Lung (tissue), 12 donors: ENCODE data around the gene PLCD3. TPM values are rescaled to one million over a fixed set of nuclear protein-coding genes. Genes with fewer than 3 reads are reported as not detected.
A peak's percentile ranks its signal among the peaks of the same experiment; 100 is the strongest.

ENCODE experiments used
- ATAC-seq: fragments of 200-7000 bp; cut with Tn5 transposase; one replicate; pipeline ENCODE4 v1.9.1; 2020; ENCODE audit warnings: moderate number of reproducible peaks; ENCODE audit not compliant: insufficient read depth, low FRiP score
- DNase-seq, 3 donors: peaks; one replicate each; pipeline ENCODE4 v3.0.0-alpha.2; 2013 to 2017
- H3K27ac ChIP-seq, 2 donors: one replicate each; pipeline ENCODE4 v1.5.1; 2013; ENCODE audit warnings: mild to moderate bottlenecking in 2 of 2, moderate library complexity in 2 of 2, control low read depth in 1 of 2, inconsistent platforms in 1 of 2, low read depth in 1 of 2, low read length in 1 of 2
- H3K27me3 ChIP-seq, 3 donors: one replicate each; pipeline ENCODE4 v1.5.1; 2013; ENCODE audit warnings: low read length in 2 of 3; ENCODE audit not compliant: control insufficient read depth in 3 of 3, insufficient read depth in 3 of 3
- H3K36me3 ChIP-seq, 4 donors: one replicate each; pipeline ENCODE4 v1.5.1; 2013; ENCODE audit warnings: low read length in 4 of 4, mild to moderate bottlenecking in 1 of 4, moderate library complexity in 1 of 4; ENCODE audit not compliant: control insufficient read depth in 4 of 4, insufficient read depth in 4 of 4
- H3K4me1 ChIP-seq, 5 donors: one replicate each; pipeline ENCODE4 v1.5.1; 2013; ENCODE audit warnings: low read length in 5 of 5, mild to moderate bottlenecking in 2 of 5, moderate library complexity in 1 of 5; ENCODE audit not compliant: control insufficient read depth in 5 of 5, insufficient read depth in 5 of 5
- H3K4me3 ChIP-seq: one replicate; pipeline ENCODE4 v1.5.1; 2013; ENCODE audit warnings: mild to moderate bottlenecking, control low read depth, moderate library complexity
- H3K9ac ChIP-seq, 2 donors: one replicate each; pipeline ENCODE4 v1.5.1; 2013; ENCODE audit warnings: low read length in 2 of 2, control low read depth in 1 of 2; ENCODE audit not compliant: insufficient read depth in 1 of 2
- H3K9me3 ChIP-seq, 4 donors: one replicate each; pipeline ENCODE4 v1.5.1; 2013; ENCODE audit warnings: low read length in 3 of 4, mild to moderate bottlenecking in 1 of 4, moderate library complexity in 1 of 4; ENCODE audit not compliant: control insufficient read depth in 4 of 4, insufficient read depth in 3 of 4
- WGBS, 2 donors: extraction: QIAGEN DNeasy Blood & Tissue Kit; methylation state at CpG; one replicate each; pipeline ENCODE4 v1.1.7; 2013; 5-methylcytosine and 5-hydroxymethylcytosine counted together
- polyA plus RNA-seq, 2 donors: library from polyadenylated mRNA; stranded (reverse); fragments of 200-250 nt; gene quantifications; one replicate each; pipeline ENCODE4 v1.2.1, GENCODE V29; 2013
- total RNA-seq, 2 donors: library from RNA; depleted of rRNA in 1 of 2; stranded (reverse); fragments of >200 nt in 1 of 2; gene quantifications; one replicate each; pipeline ENCODE4 v1.2.1, GENCODE V29; 2014 to 2021
- TF ChIP-seq, protein P1 (sequence below): IDR thresholded peaks from 2 replicates; pipeline ENCODE4 v1.5.1; 2012; ENCODE audit warnings: mild to moderate bottlenecking; ENCODE audit errors: control extremely low read depth, extremely low read depth
- donor health status: control.
- donor health status: control.
- donor health status: Bipolar disorder and iron deficiency.
- donor health status: healthy.
- donor health status: DM: yes; HTN: yes; CAD: no.

PLCD3 gene
- total and polyA plus RNA-seq, 4 donors = 3.6 to 43.3 (median 18.9) TPM

DNA sequence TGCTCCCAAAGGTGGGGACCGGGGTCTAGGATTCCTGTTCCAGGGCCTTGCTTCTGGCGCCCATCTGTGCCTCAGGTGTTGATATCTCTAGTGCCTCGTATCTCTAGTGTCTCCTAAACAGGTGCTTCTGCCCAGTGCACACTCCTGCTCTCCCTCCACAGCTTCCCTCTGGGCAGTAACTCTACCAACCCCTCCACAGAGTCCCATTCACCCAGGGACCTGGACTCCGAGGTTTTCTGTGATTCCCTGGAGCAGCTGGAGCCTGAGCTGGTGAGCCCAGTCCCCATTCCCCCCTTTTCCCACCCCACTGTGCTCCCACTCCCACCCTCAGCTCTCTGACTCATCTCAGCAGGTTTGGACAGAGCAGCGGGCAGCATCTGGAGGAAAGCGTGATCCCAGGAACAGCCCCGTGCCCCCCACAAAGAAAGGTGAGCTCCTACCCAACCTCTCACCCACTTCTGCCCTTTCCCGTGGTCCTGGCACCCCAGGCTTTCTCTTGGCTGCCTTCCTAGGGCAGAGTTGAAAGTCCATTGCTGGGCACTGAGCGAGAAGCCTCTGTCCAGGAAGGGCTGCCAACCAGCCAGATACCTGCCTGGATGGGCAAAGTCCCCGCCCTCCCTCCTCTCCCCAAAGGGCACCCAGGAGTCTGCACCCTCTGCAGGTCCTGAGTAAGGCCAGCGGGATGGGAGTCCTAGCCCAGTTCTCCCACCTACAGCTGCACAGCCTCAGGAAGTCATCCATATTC is 5.4 kb upstream of the PLCD3 start:
- WGBS, 2 donors = 93 to 97% methylated on average over 11 of the region's 11 CpGs
- H3K9ac ChIP-seq = no peak overlapping the region
- ATAC-seq = no peak
- peaks cover 0 to 18% (median 0%) of the 10 kb centered on the region in 5 donors for H3K4me1 ChIP-seq
- DNase-seq = no peak
- H3K36me3 ChIP-seq = peaks cover 0 to 11% (median 0%) of the 10 kb centered on the region in 4 donors
- TF ChIP-seq, protein P1, sequence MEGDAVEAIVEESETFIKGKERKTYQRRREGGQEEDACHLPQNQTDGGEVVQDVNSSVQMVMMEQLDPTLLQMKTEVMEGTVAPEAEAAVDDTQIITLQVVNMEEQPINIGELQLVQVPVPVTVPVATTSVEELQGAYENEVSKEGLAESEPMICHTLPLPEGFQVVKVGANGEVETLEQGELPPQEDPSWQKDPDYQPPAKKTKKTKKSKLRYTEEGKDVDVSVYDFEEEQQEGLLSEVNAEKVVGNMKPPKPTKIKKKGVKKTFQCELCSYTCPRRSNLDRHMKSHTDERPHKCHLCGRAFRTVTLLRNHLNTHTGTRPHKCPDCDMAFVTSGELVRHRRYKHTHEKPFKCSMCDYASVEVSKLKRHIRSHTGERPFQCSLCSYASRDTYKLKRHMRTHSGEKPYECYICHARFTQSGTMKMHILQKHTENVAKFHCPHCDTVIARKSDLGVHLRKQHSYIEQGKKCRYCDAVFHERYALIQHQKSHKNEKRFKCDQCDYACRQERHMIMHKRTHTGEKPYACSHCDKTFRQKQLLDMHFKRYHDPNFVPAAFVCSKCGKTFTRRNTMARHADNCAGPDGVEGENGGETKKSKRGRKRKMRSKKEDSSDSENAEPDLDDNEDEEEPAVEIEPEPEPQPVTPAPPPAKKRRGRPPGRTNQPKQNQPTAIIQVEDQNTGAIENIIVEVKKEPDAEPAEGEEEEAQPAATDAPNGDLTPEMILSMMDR = no peak
- no peak overlapping the region for H3K4me3 ChIP-seq
- H3K9me3 ChIP-seq = no peaks in the 10 kb centered on the region
- H3K27ac ChIP-seq = no peak overlapping the region
- H3K27me3 ChIP-seq = no peaks in the 10 kb centered on the region

DNA sequence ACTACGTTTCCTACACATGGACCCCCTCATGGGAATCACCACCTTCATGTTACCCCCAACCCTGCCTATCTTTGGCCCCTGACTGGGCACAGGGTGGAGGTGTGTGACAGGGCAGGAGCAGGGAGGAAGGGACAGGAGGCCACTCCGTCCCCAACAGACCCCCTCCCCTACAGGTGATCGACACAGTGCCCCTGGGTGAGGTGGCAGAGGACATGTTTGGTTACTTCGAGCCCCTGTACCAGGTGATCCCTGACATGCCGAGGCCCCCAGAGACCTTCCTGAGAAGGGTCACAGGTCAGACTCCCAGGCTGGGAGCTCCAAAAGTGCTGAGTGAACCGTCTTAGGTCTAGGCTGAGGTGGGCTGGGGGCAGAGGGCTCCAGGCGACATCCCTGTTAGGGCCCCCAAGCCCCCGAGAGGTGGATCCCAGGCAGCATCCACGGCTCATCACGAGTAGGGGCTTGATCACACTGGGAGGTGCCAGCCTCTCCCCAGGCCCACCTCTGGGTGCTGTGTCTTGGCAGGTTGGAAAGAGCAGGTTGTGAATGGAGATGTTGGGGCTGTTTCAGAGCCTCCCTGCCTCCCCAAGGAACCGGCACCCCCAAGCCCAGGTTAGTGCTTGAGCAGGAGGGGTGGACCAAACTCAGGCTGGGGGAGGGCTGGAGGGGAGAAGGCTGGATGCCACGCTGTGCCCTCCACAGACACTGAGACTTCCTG is 4.7 kb upstream of the PLCD3 start:
- H3K36me3 ChIP-seq = peaks cover 0 to 11% (median 0%) of the 10 kb centered on the region in 4 donors
- DNase-seq (no peak), ATAC-seq (no peak)
- 91 to 98% methylated on average over 12 of the region's 12 CpGs for WGBS, 2 donors
- H3K27ac ChIP-seq = no peak overlapping the region
- H3K9me3 ChIP-seq = no peaks in the 10 kb centered on the region
- H3K4me1 ChIP-seq = peaks cover 0 to 20% (median 0%) of the 10 kb centered on the region in 5 donors
- H3K9ac ChIP-seq = no peak overlapping the region
- H3K4me3 ChIP-seq = no peak overlapping the region
- TF ChIP-seq, protein P1 = no peak
- H3K27me3 ChIP-seq = no peaks in the 10 kb centered on the region

DNA sequence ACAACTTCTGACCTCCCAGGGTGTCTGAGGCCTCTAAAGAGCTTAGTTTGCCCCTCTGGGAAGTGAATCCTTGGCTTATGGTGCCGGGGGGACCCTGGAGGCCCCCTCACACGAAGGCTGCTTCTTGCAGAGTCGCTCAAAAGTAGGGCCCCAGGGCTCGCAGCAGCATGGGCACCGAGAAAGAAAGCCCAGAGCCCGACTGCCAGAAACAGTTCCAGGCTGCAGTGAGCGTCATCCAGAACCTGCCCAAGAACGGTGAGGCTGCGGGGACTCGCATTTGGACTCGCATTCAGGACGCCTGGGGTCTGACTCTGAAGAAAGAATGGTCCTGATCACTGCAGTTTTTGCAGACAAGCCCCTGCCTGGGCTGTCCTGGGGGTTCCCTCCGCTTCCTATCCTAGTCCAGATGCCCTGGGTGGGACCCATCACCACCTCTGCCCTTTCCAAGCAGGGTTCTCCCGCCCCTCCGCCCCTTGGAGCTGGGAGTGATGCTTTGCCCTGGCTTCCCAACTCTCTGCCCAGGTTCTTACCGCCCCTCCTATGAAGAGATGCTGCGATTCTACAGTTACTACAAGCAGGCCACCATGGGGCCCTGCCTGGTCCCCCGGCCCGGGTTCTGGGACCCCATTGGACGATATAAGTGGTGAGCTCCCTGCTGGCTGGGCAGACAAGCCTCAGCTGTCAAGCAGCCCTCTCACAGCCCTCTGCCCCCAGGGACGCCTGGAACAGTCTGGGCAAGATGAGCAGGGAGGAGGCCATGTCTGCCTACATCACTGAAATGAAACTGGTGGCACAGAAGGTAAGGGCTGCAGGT is 3.9 kb upstream of the PLCD3 start:
- H3K36me3 ChIP-seq = peaks cover 0 to 11% (median 0%) of the 10 kb centered on the region in 4 donors
- peak overlapping the region in 1 of 2 donors; percentile 68 for H3K27ac ChIP-seq
- 56 to 67% methylated on average over 21 of the region's 21 CpGs for WGBS, 2 donors
- H3K4me1 ChIP-seq = peaks cover 0 to 25% (median 4%) of the 10 kb centered on the region in 5 donors
- peak overlapping the region in 1 of 2 donors; percentile 72 for H3K9ac ChIP-seq
- ATAC-seq = no peak
- no peaks in the 10 kb centered on the region for H3K9me3 ChIP-seq
- H3K4me3 ChIP-seq = peak overlapping the region; percentile 60
- TF ChIP-seq, protein P1 = no peak
- DNase-seq = no peak
- H3K27me3 ChIP-seq = no peaks in the 10 kb centered on the region
